Gastroesophageal sphincter (tissue), 4 donors: ENCODE results near the gene ZNF853. TPM values are rescaled to one million over a fixed set of nuclear protein-coding genes. Genes with fewer than 3 reads are reported as not detected.
"Not testable (repeated sequence)": the region's sequence is repeated elsewhere in the genome, so short reads cannot be mapped to it uniquely, and the experiment has no call there.

ENCODE experiments used
- ATAC-seq: fragments of 150-250 bp; one replicate; pipeline ENCODE4 v1.9.1; 2016; ENCODE audit warnings: mild to moderate bottlenecking, moderate library complexity
- H3K27ac ChIP-seq, 4 donors: fragments of 200-600 bp; sonication (generic) in 3 of 4; 1 replicate in 3 of 4; 2 replicates in 1 of 4; pipeline ENCODE4 v1.5.1; 2016 to 2019
- H3K27me3 ChIP-seq: fragments of 200-600 bp; sonication (generic); one replicate; pipeline ENCODE4 v1.5.1; 2019
- H3K36me3 ChIP-seq, 2 donors: fragments of 200-600 bp; sonication (generic); one replicate each; pipeline ENCODE4 v1.5.1; 2019; ENCODE audit warnings: control low read depth in 1 of 2
- H3K4me1 ChIP-seq, 3 donors: fragments of 200-600 bp; sonication (generic); 1 replicate in 2 of 3; 2 replicates in 1 of 3; pipeline ENCODE4 v1.5.1; 2016 to 2019; ENCODE audit warnings: control low read depth in 2 of 3
- H3K4me3 ChIP-seq, 2 donors: fragments of 200-600 bp; sonication (generic); one replicate each; pipeline ENCODE4 v1.5.1; 2019; ENCODE audit warnings: mild to moderate bottlenecking in 1 of 2, moderate library complexity in 1 of 2
- H3K9me3 ChIP-seq, 3 donors: fragments of 200-600 bp; sonication (generic); one replicate each; pipeline ENCODE4 v1.5.1; 2017 to 2019; ENCODE audit warnings: control low read depth in 2 of 3
- EP300 ChIP-seq: sonication (generic); formaldehyde crosslinking; IDR thresholded peaks from one replicate; pipeline ENCODE4 v1.6.1; 2017; ENCODE audit warnings: antibody characterized with exemption, mild to moderate bottlenecking
- POLR2A ChIP-seq, 2 donors: fragments of 450-650 bp; IDR thresholded peaks; one replicate each; pipeline ENCODE4 v1.6.1; 2017; ENCODE audit warnings: antibody characterized with exemption in 2 of 2, mild to moderate bottlenecking in 2 of 2, moderate library complexity in 1 of 2
- POLR2AphosphoS5 ChIP-seq: sonication (generic); formaldehyde crosslinking; IDR thresholded peaks from one replicate; pipeline ENCODE4 v1.6.1; 2017; ENCODE audit warnings: antibody characterized with exemption
- WGBS, 2 donors: methylation state at CpG; one replicate each; pipeline ENCODE4 v1.1.5; 2018; ENCODE audit warnings: low coverage in 1 of 2; 5-methylcytosine and 5-hydroxymethylcytosine counted together
- total RNA-seq, 4 donors: library from RNA; depleted of rRNA; stranded (reverse); fragments of >200 nt; gene quantifications; one replicate each; pipeline ENCODE4 v1.1.0, GENCODE V29; 2016
- TF ChIP-seq, protein P1 (sequence below), 4 experiments: fragments of 200-600 bp in 2 of 4; fragments of 450-650 bp in 2 of 4; sonication (generic) in 1 of 4; IDR thresholded peaks; one replicate each; pipeline ENCODE4 v1.5.1; 2017 to 2019; ENCODE audit warnings: antibody characterized with exemption in 4 of 4, mild to moderate bottlenecking in 2 of 4, moderate library complexity in 2 of 4

The ZNF853 gene
- total RNA-seq, 4 donors from 2014 or later: 12.9 to 32.3 (median 19.4) TPM

DNA sequence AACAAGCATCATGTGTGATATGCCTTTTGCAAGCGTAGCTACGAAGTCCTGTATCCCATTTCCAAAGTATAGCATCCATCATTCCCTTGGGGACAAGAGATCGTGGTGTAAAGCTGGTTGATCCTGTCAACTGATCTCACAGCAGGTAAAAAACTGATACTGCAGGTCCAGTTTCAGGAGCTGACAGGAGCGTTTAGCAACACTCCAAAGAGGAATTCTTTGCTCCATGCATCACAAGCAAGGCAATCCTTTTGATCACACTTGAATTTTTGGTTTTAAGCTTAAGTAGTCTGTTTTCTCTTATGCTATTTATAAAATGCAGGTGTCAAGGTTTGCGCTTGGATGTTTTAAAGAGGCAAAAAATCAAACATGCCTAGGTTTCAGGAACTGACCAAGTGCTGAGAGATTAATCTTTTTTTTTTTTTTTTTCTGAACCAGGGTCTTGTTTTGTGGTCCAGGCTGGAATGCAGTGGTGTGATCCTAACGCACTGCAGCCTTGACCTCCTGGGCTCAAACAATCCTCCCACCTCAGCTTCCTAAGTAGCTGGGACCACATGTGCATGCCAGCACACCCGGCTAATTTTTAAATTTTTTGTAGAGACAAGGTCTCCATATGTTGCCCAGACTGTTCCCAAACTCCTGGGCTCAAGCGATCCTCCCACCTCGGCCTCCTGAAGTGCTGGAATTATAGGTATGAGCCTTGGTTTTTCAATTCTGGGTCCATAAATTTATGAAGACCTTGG lies 40.0 kb upstream of the ZNF853 start:
- Histone ChIP-seq H3K4me3 (no peak overlapping the region), H3K4me1 (peaks cover 0 to 17% (median 5%) of the 10 kb centered on the region in 3 donors), H3K27ac (no peak overlapping the region), H3K27me3 (no peaks in the 10 kb centered on the region), H3K36me3 (peaks cover 0 to 16% of the 10 kb centered on the region in 2 donors), H3K9me3 (no peaks in the 10 kb centered on the region)
- ATAC-seq: no peak
- 72 to 77% methylated on average over 5 to 8 of the region's 9 CpGs for WGBS, 2 donors
- TF ChIP-seq, protein P1, sequence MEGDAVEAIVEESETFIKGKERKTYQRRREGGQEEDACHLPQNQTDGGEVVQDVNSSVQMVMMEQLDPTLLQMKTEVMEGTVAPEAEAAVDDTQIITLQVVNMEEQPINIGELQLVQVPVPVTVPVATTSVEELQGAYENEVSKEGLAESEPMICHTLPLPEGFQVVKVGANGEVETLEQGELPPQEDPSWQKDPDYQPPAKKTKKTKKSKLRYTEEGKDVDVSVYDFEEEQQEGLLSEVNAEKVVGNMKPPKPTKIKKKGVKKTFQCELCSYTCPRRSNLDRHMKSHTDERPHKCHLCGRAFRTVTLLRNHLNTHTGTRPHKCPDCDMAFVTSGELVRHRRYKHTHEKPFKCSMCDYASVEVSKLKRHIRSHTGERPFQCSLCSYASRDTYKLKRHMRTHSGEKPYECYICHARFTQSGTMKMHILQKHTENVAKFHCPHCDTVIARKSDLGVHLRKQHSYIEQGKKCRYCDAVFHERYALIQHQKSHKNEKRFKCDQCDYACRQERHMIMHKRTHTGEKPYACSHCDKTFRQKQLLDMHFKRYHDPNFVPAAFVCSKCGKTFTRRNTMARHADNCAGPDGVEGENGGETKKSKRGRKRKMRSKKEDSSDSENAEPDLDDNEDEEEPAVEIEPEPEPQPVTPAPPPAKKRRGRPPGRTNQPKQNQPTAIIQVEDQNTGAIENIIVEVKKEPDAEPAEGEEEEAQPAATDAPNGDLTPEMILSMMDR (IDR thresholded peaks at IDR 0.05): no peak
- TF ChIP-seq POLR2AphosphoS5 (no peak), POLR2A (IDR thresholded peaks at IDR 0.05) (no peak), EP300 (no peak)

DNA sequence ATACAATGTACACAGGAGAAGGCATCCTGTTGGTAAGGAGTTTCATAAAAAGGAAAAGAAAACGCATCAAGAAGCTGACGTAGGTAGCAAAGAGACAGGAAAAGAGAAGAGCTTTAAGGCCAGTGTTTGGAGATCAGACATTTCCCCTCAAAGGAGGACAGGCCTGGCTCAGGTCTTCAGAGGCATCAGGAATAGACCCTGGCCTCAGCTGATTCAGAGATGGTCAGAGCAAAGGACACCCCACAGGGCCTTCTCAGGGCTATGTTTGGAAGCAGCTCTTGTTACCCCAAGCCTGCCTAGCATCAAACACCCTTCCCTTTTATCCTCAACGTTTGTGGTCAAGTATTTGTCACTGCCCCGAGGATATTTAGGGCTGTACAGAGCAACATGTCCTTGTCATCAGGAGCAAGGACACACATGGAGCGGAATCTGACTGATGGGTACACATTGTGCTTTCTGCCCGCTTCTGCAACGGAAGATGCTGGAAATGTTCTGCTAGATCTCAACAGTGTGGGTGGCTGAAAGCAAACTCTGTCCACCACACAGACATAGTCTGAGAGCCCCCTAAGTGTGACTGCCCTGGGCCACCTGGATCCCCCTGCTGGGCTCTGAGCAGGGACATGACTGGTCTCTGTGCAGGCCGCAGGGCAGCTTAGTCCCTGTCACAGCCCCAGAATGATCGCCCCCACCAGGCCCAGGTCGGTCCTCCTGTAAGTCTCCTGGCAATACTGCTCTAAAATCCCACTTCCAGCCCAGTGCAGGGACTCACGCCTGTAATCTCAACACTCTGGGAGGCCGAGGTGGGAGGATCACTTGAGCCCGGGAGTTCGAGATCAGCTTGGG lies 39.2 kb upstream of the ZNF853 start:
- no peak for ATAC-seq
- H3K36me3 ChIP-seq: peaks cover 0 to 24% of the 10 kb centered on the region in 2 donors
- WGBS, 2 donors: 85 to 88% methylated on average over 2 to 8 of the region's 14 CpGs
- TF ChIP-seq EP300 (no peak), POLR2AphosphoS5 (no peak), POLR2A (IDR thresholded peaks at IDR 0.05) (no peak)
- TF ChIP-seq, protein P1 (IDR thresholded peaks at IDR 0.05): no peak
- no peaks in the 10 kb centered on the region for H3K27me3 ChIP-seq
- no peaks in the 10 kb centered on the region for H3K9me3 ChIP-seq
- H3K4me3 ChIP-seq: peak overlapping the region in 1 of 2 donors; percentile 79
- H3K27ac ChIP-seq: peak overlapping the region in 2 of 4 donors; percentile 94
- peaks cover 0 to 17% (median 5%) of the 10 kb centered on the region in 3 donors for H3K4me1 ChIP-seq

DNA sequence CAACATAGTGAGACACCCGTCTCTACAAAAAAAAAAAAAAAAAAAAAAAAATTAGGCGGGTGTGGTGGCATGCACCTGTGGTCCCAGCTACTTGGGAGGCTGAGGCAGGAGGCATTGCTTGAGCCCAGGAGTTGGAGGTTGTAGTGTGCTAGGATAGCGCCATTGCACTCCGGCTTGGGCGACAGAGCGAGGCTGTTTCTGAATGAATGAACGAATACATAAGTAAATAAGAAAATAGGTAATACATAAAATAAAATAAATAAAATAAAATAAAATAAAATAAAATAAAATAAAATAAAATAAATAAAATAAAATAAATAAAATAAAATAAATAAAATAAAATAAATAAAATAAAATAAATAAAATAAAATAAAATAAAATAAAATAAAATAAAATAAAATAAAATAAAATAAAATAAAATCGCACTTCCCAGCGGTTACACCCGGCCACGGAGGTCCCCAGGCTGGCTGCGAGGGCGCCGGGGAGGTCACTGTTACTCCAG lies 38.5 kb upstream of the ZNF853 start:
- Histone ChIP-seq H3K4me3 (peak overlapping the region; percentile 79 to 82), H3K36me3 (peaks cover 0 to 31% of the 10 kb centered on the region in 2 donors), H3K27ac (peak overlapping the region; percentile 93 to 99 (median 94)), H3K4me1 (peaks cover 0 to 17% (median 5%) of the 10 kb centered on the region in 3 donors)
- ATAC-seq, H3K27me3 ChIP-seq, H3K9me3 ChIP-seq: not testable (repeated sequence)
- WGBS, 2 donors: 0 to 4% methylated on average over 2 to 11 of the region's 14 CpGs

DNA sequence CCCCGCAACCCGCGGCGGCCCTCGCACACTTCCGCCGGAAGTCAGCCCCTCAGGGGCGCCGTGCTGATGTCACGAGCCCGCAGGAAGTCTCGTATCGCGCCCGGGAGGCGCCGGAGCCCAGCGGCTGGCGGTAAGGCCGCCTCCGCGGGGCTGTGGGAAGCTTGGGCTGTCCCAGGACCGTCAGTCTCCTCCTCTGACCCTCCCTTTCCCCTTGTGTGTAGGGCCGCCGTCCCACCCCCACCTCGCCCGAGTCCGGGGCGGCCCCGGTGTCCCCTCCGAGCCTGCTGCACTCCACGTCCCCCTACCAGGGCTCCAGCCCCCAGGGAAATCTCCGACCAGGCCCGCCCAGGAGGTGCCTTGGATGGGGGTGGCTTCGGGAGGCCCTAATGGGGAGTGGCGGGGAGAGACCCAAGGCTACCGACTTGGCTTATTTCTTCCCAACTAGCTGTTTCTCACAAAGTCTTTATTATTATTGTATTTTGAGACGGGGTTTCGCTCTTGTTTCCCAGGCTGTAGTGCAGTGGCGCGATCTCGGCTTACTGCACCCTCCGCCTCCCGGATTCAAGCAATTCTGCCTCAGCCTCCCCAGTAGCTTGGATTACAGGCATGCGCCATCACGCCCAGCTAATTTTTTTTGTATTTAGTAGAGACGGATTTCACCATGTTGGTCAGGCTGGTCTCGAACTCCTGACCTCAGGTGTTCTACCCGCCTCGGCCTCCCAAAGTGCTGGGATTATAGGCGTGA lies 37.9 kb upstream of the ZNF853 start, which contains the start of gene ZDHHC4:
Gene ZDHHC4, plus strand, starts transcription at position 86 of the 745 bp plus-strand sequence. CDS start 3,108 bp downstream, outside the sequence.
- Histone ChIP-seq H3K27me3 (no peaks in the 10 kb centered on the region), H3K4me3 (peak within 1 kb of the TSS; percentile 79 to 82), H3K36me3 (peaks cover 0 to 37% of the 10 kb centered on the region in 2 donors), H3K27ac (peak within 1 kb of the TSS; percentile 93 to 99 (median 94)), H3K9me3 (no peaks in the 10 kb centered on the region), H3K4me1 (peaks cover 0 to 17% (median 5%) of the 10 kb centered on the region in 3 donors)
- ATAC-seq: peak; percentile 97
- TF ChIP-seq EP300 (no peak), POLR2A (IDR thresholded peaks at IDR 0.05) (peak; percentile 92 to 96), POLR2AphosphoS5 (peak; percentile 94)
- TF ChIP-seq, protein P1 (IDR thresholded peaks at IDR 0.05): peak in 1 of 4 experiments; percentile 22
- WGBS, 2 donors: 25 to 52% methylated on average over 7 to 9 of the region's 51 CpGs
